Loucy (cell line): ENCODE measurements around the gene SLC5A1.
"Not testable (repeated sequence)": the region's sequence is repeated elsewhere in the genome, so short reads cannot be mapped to it uniquely, and the experiment has no call there.

ENCODE experiments used
- CTCF ChIP-seq: fragments of 200-600 bp; sonication (generic); conservative IDR thresholded peaks from 2 replicates; pipeline ENCODE4 v1.5.1; 2014; ENCODE audit warnings: mild to moderate bottlenecking, antibody characterized with exemption, low read length
- EZH2phosphoT487 ChIP-seq: fragments of 200-600 bp; IDR thresholded peaks from 2 replicates; pipeline ENCODE4 v1.6.1; 2018; ENCODE audit warnings: antibody characterized with exemption, mild to moderate bottlenecking, moderate library complexity, borderline replicate concordance

- not testable (repeated sequence) for TF ChIP-seq CTCF, EZH2phosphoT487
Measured at GRCh38 chr22:32151641-32152040, 108.6 kb downstream of the SLC5A1 start.
